ENCODE measurements around the gene GPR153.
A peak's percentile ranks its signal among the peaks of the same experiment; 100 is the strongest.

GPR153 gene

DNA sequence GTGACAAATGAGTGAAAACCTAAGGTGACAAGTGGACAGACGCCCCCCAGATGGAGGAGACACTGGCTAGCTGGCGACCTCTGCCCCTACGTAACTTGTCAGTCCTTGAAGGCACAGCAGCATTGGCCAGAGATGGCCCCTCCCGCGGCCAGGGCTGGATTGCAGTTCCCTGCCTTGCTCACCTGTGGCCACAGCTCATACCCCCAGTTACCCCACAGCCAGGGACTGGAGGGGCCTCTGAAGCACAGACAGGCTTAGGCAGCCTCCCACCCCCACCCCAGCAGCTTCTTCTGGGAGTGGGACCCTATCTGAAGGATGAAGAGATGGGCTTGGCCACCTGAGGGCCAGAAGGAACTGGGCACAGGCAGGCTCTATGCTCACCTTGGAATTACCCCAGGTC is 13.2 kb downstream of the GPR153 start:
- no peak for DNase-seq

DNA sequence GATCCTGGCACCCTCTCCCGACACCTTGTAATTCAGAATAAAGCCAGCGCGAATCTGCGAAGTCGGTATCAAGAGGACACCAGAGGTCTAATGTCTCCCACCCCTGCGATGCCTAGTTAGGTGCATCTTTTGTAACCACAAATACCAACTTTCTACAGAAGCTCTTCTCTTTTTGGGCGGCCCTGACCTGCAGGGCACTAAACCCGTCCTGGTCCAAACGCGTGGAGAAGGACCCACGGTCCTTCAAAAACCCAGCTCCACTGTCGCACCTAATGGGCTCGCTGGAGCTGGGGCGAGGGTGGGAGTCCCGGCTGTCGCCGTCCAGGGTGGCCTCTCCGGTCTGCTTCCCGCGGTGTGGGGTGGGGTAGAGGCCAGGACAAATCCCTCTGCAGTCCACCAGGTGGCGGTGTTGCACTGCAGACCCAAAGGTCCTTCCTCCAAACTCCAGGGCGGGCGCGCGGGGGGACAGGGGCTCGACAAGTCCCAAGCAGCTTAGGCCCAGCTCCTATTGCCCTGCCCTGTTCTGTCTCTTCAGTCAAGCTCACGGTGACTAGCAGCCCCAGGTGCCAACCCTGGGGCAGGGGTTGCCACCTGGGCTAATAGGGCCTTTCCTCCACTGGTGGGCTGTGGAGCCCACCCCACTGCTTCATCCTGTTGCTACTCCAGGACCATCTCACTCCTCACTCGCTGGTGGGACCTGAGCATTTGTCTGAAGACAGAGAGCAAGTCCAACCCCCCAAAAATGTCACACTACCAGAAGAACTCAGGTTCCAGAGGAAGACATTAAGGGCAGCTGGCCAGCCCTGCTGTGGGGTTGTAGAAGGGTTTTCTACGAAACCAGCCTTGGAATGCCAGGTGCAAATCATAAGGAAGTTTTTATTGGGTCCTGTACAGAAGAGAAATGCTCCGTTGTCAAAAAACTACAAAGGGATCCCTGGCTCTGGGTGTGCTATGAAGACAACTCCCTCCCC is 14.1 kb downstream of the GPR153 start:
- DNase-seq: peak; percentile 99

DNA sequence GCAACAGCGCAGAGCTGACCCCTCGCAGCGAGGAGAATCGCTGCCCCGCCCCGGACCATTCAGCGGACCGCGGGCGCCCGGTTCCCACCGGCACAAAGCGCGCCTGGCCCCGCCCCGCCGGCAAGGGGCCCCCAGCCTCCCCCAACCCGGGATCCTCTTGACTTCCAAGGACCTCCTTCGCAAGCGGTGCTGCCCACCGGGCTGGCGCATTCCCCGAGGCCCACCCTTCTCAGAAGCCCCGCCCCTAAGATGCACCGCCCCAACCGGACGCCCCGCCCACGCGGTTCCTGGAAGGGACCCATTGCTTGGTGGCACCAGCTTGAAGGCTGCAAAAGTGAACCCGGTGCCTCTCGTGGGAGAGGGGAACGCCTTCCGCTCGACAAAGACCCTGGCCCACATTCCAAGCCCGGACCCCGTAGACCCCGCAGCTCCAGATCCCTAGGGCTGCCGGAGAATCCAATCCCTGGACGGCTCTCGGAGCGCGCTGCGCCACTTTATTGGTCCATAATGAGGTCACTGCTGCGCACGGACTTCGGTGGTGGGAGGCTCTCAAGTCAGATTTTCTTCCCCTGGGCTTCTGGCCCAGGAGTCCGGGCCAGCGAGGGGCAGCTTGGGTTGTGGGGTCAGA is 14.9 kb downstream of the GPR153 start:
- peak; percentile 99 for DNase-seq

DNA sequence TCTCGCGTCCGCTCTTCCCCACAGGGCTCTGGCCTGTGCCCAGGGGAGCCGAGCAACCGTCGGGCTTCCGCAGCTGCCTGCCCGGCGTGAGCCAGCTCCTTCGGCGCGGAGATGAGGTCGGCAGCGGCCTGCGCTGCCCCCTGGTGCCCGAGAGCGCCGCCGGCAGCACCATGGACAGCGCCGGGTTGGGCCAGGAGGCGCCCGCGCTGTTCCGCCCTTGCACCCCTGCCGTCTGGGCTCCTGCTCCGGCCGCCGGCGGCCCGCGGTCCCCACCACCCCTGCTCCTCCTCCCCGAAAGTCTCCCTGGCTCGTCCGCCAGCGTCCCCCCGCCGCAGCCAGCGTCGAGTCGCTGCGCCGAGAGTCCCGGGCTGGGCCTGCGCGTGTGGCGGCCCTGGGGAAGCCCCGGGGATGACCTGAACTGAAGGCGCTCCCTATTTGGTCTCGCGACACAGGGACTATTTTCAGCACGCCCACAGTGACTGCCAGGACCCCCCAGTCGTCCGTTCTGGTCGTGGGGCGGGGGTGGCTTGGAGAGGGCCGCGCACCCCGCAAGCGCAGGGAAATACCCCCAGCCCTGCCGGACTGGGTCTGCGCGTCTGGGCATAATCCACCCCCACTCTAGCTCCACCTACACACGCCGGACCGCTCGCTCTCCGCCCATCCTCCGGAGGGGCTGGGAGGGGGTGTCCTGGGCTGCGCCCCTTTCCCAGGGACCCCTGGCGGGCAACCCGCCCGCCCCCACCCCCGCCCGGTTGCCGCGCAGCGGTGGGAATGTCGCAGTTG is 15.6 kb downstream of the GPR153 start:
- peak; percentile 97 for DNase-seq

DNA sequence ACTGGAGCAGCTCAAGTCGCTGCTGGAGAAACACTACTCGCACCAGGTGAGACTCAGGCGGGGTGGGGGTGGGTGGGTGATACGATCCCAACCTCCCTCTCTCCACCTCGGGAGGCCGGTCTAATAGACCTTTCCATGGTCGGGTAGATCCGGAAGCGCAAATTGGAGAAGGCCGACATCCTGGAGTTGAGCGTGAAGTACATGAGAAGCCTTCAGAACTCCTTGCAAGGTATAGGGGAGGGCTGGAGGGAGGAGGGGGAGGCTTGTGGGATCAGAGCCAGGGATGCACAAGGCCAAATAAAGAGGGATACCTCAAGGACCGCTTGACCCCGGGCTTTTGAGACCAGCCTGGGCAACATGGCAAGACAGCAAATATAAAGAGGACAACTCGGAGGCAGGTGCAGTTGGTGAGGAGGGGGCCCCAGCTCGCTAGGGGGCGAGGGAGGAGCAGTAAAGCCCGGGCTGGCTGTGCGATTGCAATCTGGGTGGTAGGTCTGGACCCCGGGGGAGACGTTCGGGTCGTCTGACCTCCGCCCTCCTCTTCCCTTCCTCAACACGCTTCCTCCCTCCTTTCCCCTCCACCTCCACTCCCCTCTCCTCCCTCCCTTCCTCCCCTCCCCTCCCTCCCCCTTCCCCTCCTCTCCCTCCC is 16.4 kb downstream of the GPR153 start:
- peak; percentile 95 for DNase-seq

DNA sequence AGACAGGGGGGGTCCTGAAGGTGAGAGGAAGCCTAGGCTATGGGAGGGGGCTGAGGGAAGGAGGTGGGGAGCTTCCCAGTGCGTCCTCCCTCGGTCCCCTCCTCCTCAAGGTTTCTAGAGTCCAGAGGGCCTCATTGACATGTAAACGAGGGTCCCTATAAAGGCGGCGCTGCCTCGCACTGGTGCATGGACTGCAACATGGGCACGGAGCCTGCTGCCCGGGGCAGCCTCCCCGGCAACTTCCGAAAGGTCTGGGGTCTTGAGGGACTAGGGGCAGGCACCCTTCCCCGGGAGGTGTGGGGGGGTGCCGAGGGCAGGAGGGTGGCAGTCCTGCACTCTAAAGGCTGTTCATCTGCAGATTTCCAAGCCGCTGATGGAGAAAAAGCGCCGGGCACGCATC is 16.9 kb downstream of the GPR153 start, which contains the start of gene HES3:
Gene HES3, plus strand, starts transcription at position 187 of the 400 bp plus-strand sequence. Its CDS starts 187 bp downstream, at position 374.
- DNase-seq: no peak

DNA sequence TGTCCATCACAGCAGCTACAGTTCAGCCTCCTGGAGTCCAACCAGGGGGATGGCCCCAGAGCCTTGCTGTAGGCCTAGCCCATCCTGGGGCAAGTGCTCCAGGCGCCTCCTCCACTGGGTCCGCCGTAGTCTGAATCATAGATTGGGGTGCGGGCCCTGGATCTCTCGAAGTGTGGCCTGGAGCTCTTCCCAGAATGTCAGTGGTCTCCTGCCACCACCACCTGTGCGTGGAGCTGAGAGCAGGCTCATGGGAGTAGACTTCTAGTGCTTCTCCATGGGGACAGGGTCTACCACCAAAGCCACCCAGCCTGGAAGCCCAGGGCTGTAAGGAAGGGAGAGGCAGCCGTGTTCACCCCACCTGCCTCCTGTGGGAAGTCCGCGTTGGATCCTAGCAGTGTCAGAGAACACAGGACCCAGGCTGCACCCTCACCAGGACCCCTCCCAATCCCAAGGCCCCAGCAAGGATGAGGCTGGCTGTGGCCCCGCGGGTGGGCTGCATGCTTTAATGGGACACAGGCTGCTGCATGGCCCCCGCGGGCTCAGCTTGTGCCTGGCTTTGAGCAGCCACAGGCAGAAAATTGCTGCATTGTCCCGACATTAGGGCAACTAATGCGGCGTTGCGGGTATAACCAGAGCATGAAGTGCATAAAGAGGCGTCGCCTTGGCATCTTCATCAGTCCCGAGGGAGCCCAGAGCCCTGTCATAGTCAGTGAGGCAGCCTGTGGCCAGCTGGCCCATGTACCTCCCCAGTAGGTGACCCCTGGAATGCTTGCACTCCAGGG is 17.7 kb downstream of the GPR153 start:
- no peak for DNase-seq

DNA sequence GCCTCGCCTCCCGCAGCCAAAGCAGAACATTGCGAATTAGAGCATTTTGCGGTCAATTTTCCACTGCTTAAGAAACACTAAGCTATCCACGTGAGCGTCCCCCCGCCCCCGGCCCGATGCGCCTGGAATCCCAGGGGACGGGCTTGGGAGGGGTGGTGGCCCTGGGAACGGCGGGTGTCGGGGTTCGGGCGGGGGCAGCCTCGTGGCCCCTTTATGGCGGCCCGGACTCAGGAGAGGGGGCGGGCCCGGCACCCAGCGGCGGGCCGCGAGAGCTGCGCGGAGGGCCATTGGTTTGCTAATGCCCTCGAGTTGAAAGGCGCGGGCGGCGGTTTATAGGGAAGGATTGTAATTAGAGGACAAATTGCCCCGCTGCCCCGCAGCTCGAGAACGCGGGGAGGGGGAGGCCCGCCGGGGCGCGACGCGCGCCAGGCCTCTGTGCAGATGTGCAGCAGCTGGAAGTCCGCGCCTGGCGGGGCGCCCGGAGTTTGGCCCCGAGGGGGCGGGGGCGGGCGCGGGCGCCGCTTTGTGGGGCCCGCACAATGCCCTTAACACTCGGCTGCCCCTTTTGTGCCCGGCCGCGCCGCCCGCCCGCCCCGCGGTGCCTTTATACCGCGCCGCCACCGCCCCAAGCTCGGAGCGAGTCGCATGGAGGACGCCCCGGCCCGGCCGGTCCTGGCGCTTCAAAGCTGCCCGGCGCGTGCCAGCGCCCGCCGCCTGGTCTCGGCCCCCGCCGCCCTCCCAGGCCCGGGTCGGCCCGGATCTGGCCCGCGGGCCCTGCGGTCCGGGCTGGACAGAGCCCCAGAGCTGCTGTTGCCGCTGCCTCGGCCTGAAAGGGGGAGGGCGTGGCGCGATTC is 18.8 kb downstream of the GPR153 start:
- DNase-seq: no peak

DNA sequence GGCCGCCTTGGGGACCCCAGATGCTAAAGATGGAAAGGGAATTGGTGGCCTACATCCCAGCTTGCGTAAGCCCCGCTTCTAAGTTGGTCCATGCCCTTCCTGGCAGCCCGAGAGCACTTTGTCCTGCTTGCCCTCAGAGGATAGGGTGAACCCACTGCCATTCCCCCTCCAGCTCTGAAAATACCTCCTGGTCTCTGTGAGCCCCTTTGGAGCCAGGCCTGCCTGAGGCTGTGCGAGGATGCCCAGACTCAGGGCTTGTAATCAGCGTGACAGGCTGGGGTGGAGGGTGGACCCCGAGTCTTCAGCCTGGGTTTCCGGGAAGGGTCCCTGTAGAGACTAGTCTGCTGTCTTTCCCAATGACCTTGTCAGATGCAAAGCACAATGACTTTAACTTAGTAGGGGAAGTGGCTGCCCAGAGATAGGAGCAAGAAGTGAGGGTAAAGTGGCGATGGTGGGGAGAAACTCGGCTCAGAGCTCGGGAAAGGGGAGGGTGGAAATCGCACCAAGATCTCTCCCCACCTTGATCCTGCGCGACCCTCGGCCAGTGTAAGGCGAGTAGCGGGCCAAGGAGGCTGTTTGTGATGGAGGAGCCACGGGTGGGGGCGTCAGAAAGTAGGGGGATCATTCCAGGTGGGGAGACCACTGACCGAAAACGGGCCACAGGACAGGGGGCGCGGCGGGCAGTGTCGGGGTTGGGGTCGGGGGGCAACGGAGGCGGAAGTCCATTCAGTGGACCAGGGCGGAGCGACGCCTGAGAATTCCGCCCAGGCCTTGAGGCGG is 19.6 kb downstream of the GPR153 start:
- DNase-seq: no peak

DNA sequence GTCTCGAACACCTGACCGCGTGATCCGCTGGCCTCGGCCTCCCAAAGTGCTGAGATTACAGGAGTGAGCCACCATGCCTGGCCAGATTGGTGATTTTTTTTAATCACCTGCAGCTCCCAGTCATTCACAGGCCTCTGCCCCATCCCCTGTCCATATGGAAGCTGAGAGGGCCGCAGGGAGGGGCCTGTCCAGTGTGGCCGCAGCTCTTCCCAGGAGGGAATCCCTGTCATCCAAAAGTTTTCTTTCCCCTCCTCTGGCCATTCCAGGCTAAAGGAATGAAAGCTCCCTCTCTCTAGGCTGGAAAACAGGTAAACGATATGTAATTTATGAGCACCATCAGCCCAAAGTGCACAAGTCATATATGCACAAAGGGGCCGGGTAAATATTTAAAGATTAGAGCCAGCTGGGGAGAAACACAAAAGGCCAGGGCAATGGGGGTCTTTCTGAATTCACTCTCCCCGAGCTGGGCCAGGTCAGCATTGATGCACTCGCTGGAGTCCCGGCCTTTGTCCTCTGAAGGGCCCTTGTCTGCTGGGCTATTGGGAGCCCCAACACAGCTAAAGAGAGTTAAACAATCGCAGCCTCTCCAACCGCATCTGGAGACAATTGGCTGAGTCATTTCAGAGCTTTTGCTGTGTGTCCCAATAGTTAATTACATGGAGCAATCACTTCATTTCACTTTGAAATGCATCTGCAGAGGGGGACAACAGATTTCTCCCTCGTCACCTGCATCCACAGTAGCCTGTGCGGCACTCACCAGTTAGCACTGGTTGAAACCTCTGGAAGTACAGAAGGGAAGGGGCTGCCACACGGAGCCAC is 20.7 kb downstream of the GPR153 start:
- peak; percentile 79 for DNase-seq

DNA sequence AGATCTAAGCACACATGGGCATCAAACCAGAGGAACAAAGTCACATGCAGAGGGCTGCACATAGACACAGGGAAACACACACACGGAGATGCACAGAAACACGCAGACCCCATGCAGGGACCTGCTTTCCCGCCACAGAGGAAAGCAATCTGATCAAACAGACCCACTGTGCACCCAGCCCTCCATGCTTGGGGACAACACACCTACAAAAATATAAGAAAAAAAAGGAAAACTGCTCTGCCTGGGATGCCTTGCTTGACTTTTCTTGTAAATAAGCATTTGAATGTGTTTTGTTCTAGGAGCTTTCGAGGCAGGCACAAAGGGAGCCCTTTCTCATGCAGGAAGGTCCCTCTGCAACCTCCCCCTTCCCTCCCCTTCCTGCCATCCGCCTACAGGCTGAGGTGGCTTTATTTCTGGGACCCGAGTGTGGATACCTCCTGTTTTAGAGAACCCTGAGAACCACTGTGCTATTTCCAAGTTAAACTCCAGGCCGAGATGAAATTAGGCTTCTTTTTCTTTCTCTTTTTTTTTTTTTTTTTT is 21.6 kb downstream of the GPR153 start:
- DNase-seq: no peak

DNA sequence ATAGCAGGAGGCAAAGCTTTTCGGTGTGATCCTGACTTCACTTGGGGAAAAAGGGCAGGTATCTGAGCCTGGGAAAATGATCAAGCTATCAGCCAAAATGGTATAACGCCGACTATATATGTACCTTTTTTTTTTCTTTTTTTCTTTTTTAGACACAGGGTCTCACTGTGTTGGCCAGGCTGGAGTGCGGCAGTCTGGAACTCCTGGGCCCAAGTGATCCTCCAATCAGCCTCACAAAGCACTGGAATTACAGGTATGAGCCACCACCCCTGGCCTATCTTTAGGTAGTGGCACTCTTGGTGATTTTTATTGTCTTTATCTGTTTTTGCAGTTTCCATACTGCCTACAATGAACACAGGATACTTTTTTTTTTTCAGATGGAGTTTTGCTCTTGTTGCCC is 23.8 kb downstream of the GPR153 start:
- DNase-seq: no peak

DNA sequence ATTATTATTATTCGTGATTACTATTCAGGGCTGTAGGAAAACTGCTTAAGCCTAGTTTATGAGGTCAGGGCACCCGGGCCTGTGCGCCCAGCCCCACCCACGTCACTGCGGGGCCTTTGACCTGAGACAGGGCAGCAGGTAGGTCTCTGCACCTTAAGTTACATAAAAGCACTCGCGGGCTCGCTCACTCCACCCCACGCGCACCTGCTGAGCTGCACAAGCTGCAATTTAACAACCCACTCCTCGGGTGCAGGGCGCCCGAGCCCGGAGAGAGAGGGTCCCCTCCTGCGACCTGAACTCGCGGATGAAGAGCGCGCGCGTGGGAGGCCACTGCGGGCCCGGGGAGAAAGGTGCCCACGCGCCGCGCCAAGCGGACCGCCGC is 25.6 kb downstream of the GPR153 start:
- DNase-seq: peak; percentile 73

DNA sequence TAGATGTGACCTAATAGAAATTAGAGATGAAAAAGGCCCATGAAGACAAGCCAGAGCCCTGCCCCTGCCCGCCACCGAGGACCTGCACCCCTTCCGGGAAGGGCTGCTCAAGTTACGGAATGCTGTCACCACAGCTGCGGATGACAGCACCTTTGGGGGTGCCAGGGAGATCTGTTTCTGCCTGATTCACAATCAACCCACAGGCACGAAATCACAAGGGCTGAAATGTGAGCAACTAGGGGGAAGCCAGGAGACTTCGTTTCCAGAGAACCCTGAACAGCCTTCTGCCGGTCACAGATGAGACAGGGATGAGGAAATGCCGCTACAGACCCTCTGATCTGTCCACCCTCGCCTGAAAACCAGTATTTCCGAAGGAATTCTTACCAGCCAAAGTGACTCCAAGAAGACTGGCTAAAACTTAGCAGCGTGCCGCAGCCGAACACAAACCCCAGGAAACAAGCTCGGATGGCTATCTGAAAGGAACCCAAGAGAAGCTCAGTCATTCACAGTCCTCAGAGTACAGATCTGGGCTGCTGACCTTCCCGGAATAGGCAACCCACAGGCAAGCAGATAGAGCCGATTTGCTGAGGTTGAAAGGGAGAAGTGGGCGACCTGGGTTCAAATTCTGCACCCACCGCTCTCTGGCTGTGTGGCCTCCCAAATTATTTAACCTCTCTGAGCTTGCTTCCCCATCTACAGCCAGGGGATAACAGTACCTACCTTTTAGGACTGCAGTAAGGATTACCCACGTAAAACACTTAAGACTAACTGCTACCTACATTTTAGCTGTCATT is 26.2 kb downstream of the GPR153 start:
- DNase-seq: no peak

DNA sequence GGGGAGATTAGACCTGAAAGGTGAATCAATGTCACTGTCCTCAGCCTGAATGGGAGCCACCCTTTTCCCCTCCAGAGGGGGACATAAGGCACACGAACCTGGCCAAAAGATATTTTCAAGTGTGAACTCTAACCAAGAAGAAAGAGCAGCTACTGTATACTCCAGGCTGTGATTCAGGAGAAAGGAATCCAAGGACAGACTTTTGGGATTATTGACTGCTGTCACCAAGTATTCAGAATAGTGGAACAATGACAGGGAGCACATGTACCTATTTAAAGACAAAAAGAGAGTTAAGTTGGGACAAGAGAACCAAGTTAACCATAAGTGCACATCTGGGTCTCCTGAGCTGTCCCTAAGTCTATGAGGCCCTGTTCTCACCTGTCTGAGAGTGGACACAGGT is 27.5 kb downstream of the GPR153 start:
- no peak for DNase-seq

DNA sequence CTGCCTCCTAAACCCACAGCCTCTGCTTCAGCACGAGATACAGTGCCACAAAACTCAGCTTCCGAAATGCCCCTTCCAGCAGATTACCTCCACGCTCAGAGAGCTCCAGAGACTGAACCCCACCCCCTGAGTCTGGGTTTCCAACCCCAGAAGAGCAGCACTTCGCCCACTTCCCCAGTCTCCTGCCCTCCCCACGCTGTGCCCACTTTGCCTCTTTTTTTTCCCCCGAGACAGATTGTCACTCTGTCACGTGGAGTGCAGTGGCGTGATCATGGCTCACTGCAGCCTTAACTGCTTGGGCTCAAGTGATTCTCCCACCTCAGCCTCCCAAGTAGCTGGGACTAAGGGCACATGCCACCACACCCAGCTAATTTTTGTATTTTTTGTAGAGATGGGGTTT is 35.2 kb downstream of the GPR153 start:
- DNase-seq: no peak

DNA sequence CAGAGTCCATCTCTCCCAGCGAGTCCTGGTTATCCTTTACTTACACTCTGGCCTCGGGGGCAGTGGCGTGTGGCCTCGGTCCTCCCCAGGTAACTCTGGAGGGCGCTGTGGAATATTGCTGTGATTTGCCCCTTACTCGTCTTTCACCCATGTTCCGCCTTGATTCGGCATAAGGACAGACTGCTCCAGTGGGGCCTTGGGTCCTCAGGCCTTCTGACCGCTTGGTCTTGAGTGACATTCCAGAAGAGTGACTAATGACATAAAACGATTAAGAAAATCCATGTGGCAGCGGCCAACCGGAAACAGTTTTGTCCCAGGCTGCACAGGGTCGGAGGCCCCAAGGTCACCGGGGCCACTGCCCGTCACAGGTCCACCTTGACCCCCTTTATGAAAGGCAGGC is 36.2 kb downstream of the GPR153 start:
- no peak for DNase-seq

DNA sequence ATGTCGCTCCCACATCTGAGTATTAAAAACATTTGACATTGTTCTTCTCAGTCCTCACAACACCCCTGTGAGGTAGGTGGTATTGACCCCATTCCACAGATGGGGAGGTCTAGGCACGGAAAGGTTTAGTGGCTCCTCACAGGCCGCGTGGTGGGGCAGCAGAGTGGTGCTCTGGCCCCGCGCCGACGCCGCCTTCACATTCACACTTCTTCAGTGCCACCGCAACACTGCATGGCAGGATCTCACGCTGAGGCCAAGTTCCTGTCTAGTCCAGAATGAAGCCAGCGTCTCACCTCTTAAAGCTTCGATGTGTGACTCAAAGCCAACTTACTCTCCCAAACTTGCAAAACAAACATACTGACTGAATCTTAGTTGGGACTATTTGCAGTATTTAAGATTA is 37.3 kb downstream of the GPR153 start:
- no peak for DNase-seq

Data from NCI-H510A treated with DMSO at 0.1 percent for 48 hours (cell line).